HepG2 (cell line): ENCODE results near the gene KIR3DL2. TPM values are rescaled to one million over a fixed set of nuclear protein-coding genes. Genes with fewer than 3 reads are reported as not detected.

Experiments
- ATAC-seq: fragments of 200-7000 bp; cut with Tn5 transposase; 3 replicates; pipeline ENCODE4 v1.9.1; 2020; ENCODE audit warnings: mild to moderate bottlenecking, moderate library complexity
- BruUV-seq: library from RNA; stranded (reverse); fragments of 400-500 nt; replicated peaks from 2 replicates; lab custom pipeline; 2021; lab: Mats Ljungman, UMichigan
- CTCF ChIA-PET: fragments of 300-600 bp; formaldehyde crosslinking; extraction: SDS; loops from one replicate; lab custom pipeline; 2021; ENCODE audit warnings: low total read pairs, inconsistent platforms, low intra/inter-chr PET ratio; lab: Yijun Ruan, JAX
- POLR2A ChIA-PET: fragments of 350-600 bp; sonication (Branson Sonifier 250); formaldehyde crosslinking; loops from one replicate; lab custom pipeline; 2020; ENCODE audit warnings: antibody characterized with exemption, inconsistent platforms; lab: Yijun Ruan, JAX
- DNase-seq: peaks from one replicate; pipeline ENCODE4 v3.0.0-alpha.2; 2015; ENCODE audit warnings: low spot score
- FAIRE-seq: peaks from 3 replicates; lab custom pipeline; 2011; peaks lifted over from hg19 to GRCh38; lab: Jason Lieb, UNC
- H2AFZ ChIP-seq: one replicate; pipeline ENCODE4 v1.6.1; 2011; ENCODE audit warnings: low read length, inconsistent platforms
- H3K27ac ChIP-seq: fragments of 300-600 bp; 3 replicates; pipeline ENCODE4 v1.8.0; 2011; ENCODE audit warnings: mixed run types, mild to moderate bottlenecking, mixed read lengths, low read length, inconsistent platforms; ENCODE audit not compliant: insufficient read depth; ENCODE audit errors: extremely low read length
- H3K27me3 ChIP-seq, 2 experiments: fragments of 200-600 bp in 1 of 2; 2 replicates in 1 of 2; 3 replicates in 1 of 2; pipeline versions ENCODE4 v1.6.0 to v1.8.0; 2011; ENCODE audit warnings: low read length in 2 of 2, mild to moderate bottlenecking in 2 of 2, moderate library complexity in 2 of 2, inconsistent platforms in 1 of 2; ENCODE audit not compliant: insufficient read depth in 2 of 2, control insufficient read depth in 1 of 2
- H3K36me3 ChIP-seq, 2 experiments: fragments of 200-600 bp in 1 of 2; replicated peaks in 1 of 2; 2 replicates in 1 of 2; 3 replicates in 1 of 2; pipeline versions ENCODE4 v1.5.1 to v1.8.0; 2011; ENCODE audit warnings: low read length in 2 of 2, inconsistent platforms in 1 of 2; ENCODE audit not compliant: insufficient read depth in 2 of 2, control insufficient read depth in 1 of 2
- H3K4me1 ChIP-seq: 2 replicates; pipeline ENCODE4 v1.5.1; 2012; ENCODE audit warnings: low read length, inconsistent platforms; ENCODE audit not compliant: insufficient read depth
- H3K4me2 ChIP-seq: 2 replicates; pipeline ENCODE4 v1.6.0; 2011; ENCODE audit warnings: low read depth, low read length, inconsistent platforms
- H3K4me3 ChIP-seq, 3 experiments: fragments of 200-600 bp in 1 of 3; sonication (generic), shearing (Covaris generic) in 1 of 3; replicated peaks in 1 of 3; 2 replicates each; pipeline ENCODE4 v1.5.1; 2011 to 2016; ENCODE audit warnings: low read length in 3 of 3, inconsistent platforms in 2 of 3, low read depth in 2 of 3, mild to moderate bottlenecking in 2 of 3, control low read depth in 1 of 3, mixed read lengths in 1 of 3; ENCODE audit not compliant: insufficient read depth in 1 of 3
- H3K79me2 ChIP-seq: one replicate; pipeline ENCODE4 v1.6.1; 2011; ENCODE audit warnings: low read length, inconsistent platforms; ENCODE audit not compliant: insufficient read depth
- H3K9ac ChIP-seq: 2 replicates; pipeline ENCODE4 v1.6.0; 2011; ENCODE audit warnings: mild to moderate bottlenecking, low read depth, low read length, inconsistent platforms; ENCODE audit not compliant: insufficient read depth
- H3K9me3 ChIP-seq: 2 replicates; pipeline ENCODE4 v1.5.1; 2012; ENCODE audit warnings: mild to moderate bottlenecking, low read length
- H4K20me1 ChIP-seq: 2 replicates; pipeline ENCODE4 v1.6.0; 2011; ENCODE audit warnings: inconsistent platforms, mild to moderate bottlenecking, low read length, moderate library complexity; ENCODE audit not compliant: insufficient read depth
- EZH2 ChIP-seq: conservative IDR thresholded peaks from 2 replicates; pipeline ENCODE4 v1.6.1; 2012; ENCODE audit warnings: mild to moderate bottlenecking, low read depth, low read length, moderate library complexity
- IKZF1 ChIP-seq: fragments of 450-650 bp; IDR thresholded peaks from 2 replicates; pipeline ENCODE4 v1.7.1; 2016
- KDM4B ChIP-seq: sonication (generic); formaldehyde crosslinking; IDR thresholded peaks from 2 replicates; pipeline ENCODE4 v1.4.0; 2020; ENCODE audit warnings: missing genetic modification reagents
- MAFF ChIP-seq: IDR thresholded peaks from 2 replicates; pipeline ENCODE4 v1.6.1; 2011; ENCODE audit warnings: low read depth, low read length, improper control_type of control experiment
- MAFK ChIP-seq, 2 experiments: IDR thresholded peaks in 1 of 2; conservative IDR thresholded peaks in 1 of 2; 2 replicates each; pipeline ENCODE4 v1.6.1; 2011; ENCODE audit warnings: improper control_type of control experiment in 2 of 2, low read length in 2 of 2
- NR3C1 ChIP-seq: sonication (generic); formaldehyde crosslinking; IDR thresholded peaks from 2 replicates; pipeline ENCODE4 v1.4.0; 2020; ENCODE audit warnings: missing genetic modification reagents
- PRMT3 ChIP-seq: sonication (generic); formaldehyde crosslinking; IDR thresholded peaks from 2 replicates; pipeline ENCODE4 v1.8.1; 2022; ENCODE audit warnings: low read depth, mild to moderate bottlenecking, moderate library complexity, missing genetic modification reagents, borderline replicate concordance
- ZNF577 ChIP-seq: sonication (generic); formaldehyde crosslinking; IDR thresholded peaks from 2 replicates; pipeline ENCODE4 v1.4.0; 2020; ENCODE audit warnings: mild to moderate bottlenecking, low read depth, missing genetic modification reagents, borderline replicate concordance
- ZNF703 ChIP-seq: sonication (generic); formaldehyde crosslinking; IDR thresholded peaks from 2 replicates; pipeline ENCODE4 v1.5.1; 2020; ENCODE audit warnings: missing genetic modification reagents, mild to moderate bottlenecking, moderate library complexity, borderline replicate concordance
- ZNF75D ChIP-seq: sonication (generic); formaldehyde crosslinking; IDR thresholded peaks from 2 replicates; pipeline ENCODE4 v1.8.1; 2023; ENCODE audit warnings: missing genetic modification reagents, mild to moderate bottlenecking, borderline replicate concordance
- ZNF775 ChIP-seq: sonication (generic); formaldehyde crosslinking; IDR thresholded peaks from 2 replicates; pipeline ENCODE4 v1.4.0; 2020; ENCODE audit warnings: missing genetic modification reagents, mild to moderate bottlenecking, moderate library complexity, borderline replicate concordance
- WGBS: methylation state at CpG from one replicate; pipeline ENCODE4 v1.1.6; 2017; ENCODE audit warnings: low lambda C conversion rate; 5-methylcytosine and 5-hydroxymethylcytosine counted together
- in situ Hi-C: cut with HindIII; loops from 2 replicates; pipeline ENCODE4 v1.10.0; 2017; ENCODE audit warnings: low pct_unique_long_range_greater_than_20kb; ENCODE audit not compliant: extremely low pct_ligation_motif_present
- intact Hi-C: fragments of 100-400 bp; cut with micrococcal nuclease; formaldehyde crosslinking; loops from one replicate; pipeline ENCODE4 v1.10.0; 2022; ENCODE audit not compliant: unreplicated experiment
- polyA plus RNA-seq, 8 experiments: library from polyadenylated mRNA; depleted of rRNA in 3 of 8; stranded (reverse) in 7 of 8; unstranded in 1 of 8; fragments of >200 nt; fragmentation: Illumina TruSeq in 4 of 8; extraction: Trizol in 4 of 8; gene quantifications; 2 replicates each; pipeline versions ENCODE4 v1.2.1 to v1.2.3, GENCODE V29; 2011 to 2016; ENCODE audit warnings: low read depth in 4 of 8, missing spikeins in 1 of 8, mixed read lengths in 1 of 8; ENCODE audit not compliant: insufficient read depth in 1 of 8
- total RNA-seq, 5 experiments: library from RNA; depleted of rRNA; stranded (reverse); fragments of >200 nt; fragmentation: Illumina TruSeq; extraction: Trizol; gene quantifications; 2 replicates each; pipeline ENCODE4 v1.2.3, GENCODE V29; 2016; ENCODE audit warnings: low read depth in 1 of 5
- TF ChIP-seq, protein P1 (sequence below): sonication (generic); formaldehyde crosslinking; IDR thresholded peaks from 2 replicates; pipeline ENCODE4 v1.4.0; 2020; ENCODE audit warnings: missing genetic modification reagents
- TF ChIP-seq, protein P2 (sequence below): sonication (generic); formaldehyde crosslinking; IDR thresholded peaks from 2 replicates; pipeline ENCODE4 v1.4.0; 2020; ENCODE audit warnings: missing genetic modification reagents
- TF ChIP-seq, protein P3 (sequence below): IDR thresholded peaks from 2 replicates; pipeline ENCODE4 v1.6.1; 2012; ENCODE audit warnings: low read depth, low read length, improper control_type of control experiment
- TF ChIP-seq, protein P4 (sequence below): sonication (generic); formaldehyde crosslinking; IDR thresholded peaks from 2 replicates; pipeline ENCODE4 v1.4.0; 2020; ENCODE audit warnings: missing genetic modification reagents, mild to moderate bottlenecking, borderline replicate concordance

KIR3DL2 gene
- total and polyA plus RNA-seq, 2 of the 13 experiments (the other 11 are each of a cell fraction or from before 2014, with no cell fraction given): not detected

DNA sequence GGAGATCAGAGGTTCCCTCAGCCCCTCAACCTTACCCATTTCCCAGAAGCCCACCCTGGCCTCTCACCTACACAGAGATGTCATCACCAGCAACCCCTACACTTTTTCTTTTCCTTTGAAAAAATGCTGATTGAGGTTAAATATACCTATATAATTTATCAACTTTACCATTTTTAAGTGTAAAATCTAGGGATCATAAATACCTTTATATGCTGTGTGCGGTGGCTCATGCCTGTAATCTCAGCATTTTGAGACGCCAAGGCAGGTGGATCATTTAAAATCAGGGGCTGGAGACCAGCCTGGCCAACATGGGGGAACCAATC, 43.8 kb upstream of the KIR3DL2 start:
- Histone ChIP-seq H3K27ac (no peak overlapping the region), H3K9ac (no peak overlapping the region), H3K4me3 (no peak overlapping the region), H3K4me1 (no peaks in the 10 kb centered on the region), H2AFZ (no peak overlapping the region), H3K79me2 (no peaks in the 10 kb centered on the region), H3K9me3 (no peaks in the 10 kb centered on the region), H4K20me1 (no peaks in the 10 kb centered on the region), H3K36me3 (no peaks in the 10 kb centered on the region), H3K4me2 (no peak overlapping the region), H3K27me3 (peaks cover 0 to 2% of the 10 kb centered on the region in 2 experiments; a peak in 1 of 5 replicates)
- POLR2A ChIA-PET: no interaction called here
- CTCF ChIA-PET: no interaction called here
- 17% methylated on average over 2 of the region's 2 CpGs for WGBS
- ATAC-seq: no peak
- no peak for DNase-seq
- BruUV-seq: no TSS peak
- intact Hi-C loops: no loop called here
- FAIRE-seq: no peak
- in situ Hi-C loops: no loop called here
- TF ChIP-seq, protein P1, sequence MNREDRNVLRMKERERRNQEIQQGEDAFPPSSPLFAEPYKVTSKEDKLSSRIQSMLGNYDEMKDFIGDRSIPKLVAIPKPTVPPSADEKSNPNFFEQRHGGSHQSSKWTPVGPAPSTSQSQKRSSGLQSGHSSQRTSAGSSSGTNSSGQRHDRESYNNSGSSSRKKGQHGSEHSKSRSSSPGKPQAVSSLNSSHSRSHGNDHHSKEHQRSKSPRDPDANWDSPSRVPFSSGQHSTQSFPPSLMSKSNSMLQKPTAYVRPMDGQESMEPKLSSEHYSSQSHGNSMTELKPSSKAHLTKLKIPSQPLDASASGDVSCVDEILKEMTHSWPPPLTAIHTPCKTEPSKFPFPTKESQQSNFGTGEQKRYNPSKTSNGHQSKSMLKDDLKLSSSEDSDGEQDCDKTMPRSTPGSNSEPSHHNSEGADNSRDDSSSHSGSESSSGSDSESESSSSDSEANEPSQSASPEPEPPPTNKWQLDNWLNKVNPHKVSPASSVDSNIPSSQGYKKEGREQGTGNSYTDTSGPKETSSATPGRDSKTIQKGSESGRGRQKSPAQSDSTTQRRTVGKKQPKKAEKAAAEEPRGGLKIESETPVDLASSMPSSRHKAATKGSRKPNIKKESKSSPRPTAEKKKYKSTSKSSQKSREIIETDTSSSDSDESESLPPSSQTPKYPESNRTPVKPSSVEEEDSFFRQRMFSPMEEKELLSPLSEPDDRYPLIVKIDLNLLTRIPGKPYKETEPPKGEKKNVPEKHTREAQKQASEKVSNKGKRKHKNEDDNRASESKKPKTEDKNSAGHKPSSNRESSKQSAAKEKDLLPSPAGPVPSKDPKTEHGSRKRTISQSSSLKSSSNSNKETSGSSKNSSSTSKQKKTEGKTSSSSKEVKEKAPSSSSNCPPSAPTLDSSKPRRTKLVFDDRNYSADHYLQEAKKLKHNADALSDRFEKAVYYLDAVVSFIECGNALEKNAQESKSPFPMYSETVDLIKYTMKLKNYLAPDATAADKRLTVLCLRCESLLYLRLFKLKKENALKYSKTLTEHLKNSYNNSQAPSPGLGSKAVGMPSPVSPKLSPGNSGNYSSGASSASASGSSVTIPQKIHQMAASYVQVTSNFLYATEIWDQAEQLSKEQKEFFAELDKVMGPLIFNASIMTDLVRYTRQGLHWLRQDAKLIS (CRISPR knock-in tag): no peak
- TF ChIP-seq MAFF (peak; percentile 33; the same call in 1 of the 2 replicates), PRMT3 (CRISPR knock-in tag) (no peak), ZNF703 (CRISPR knock-in tag) (no peak), ZNF75D (CRISPR knock-in tag) (no peak), ZNF577 (CRISPR knock-in tag) (no peak), ZNF775 (CRISPR knock-in tag) (no peak), IKZF1 (no peak), KDM4B (CRISPR knock-in tag) (no peak), NR3C1 (CRISPR knock-in tag) (no peak), MAFK (conservative IDR thresholded peaks at IDR 0.05 in 1 of 2, IDR thresholded peaks at IDR 0.05 in 1 of 2; ENCODE audit: low read length in 2 of 2) (peak; percentile 42 to 61; a peak in 3 of 4 replicates), EZH2 (no peak)
- TF ChIP-seq, protein P2, sequence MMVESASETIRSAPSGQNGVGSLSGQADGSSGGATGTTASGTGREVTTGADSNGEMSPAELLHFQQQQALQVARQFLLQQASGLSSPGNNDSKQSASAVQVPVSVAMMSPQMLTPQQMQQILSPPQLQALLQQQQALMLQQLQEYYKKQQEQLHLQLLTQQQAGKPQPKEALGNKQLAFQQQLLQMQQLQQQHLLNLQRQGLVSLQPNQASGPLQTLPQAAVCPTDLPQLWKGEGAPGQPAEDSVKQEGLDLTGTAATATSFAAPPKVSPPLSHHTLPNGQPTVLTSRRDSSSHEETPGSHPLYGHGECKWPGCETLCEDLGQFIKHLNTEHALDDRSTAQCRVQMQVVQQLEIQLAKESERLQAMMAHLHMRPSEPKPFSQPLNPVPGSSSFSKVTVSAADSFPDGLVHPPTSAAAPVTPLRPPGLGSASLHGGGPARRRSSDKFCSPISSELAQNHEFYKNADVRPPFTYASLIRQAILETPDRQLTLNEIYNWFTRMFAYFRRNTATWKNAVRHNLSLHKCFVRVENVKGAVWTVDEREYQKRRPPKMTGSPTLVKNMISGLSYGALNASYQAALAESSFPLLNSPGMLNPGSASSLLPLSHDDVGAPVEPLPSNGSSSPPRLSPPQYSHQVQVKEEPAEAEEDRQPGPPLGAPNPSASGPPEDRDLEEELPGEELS: no peak
- TF ChIP-seq, protein P3, sequence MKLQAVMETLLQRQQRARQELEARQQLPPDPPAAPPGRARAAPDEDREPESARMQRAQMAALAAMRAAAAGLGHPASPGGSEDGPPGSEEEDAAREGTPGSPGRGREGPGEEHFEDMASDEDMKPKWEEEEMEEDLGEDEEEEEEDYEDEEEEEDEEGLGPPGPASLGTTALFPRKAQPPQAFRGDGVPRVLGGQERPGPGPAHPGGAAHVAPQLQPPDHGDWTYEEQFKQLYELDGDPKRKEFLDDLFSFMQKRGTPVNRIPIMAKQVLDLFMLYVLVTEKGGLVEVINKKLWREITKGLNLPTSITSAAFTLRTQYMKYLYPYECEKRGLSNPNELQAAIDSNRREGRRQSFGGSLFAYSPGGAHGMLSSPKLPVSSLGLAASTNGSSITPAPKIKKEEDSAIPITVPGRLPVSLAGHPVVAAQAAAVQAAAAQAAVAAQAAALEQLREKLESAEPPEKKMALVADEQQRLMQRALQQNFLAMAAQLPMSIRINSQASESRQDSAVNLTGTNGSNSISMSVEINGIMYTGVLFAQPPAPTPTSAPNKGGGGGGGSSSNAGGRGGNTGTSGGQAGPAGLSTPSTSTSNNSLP: no peak
- TF ChIP-seq, protein P4, sequence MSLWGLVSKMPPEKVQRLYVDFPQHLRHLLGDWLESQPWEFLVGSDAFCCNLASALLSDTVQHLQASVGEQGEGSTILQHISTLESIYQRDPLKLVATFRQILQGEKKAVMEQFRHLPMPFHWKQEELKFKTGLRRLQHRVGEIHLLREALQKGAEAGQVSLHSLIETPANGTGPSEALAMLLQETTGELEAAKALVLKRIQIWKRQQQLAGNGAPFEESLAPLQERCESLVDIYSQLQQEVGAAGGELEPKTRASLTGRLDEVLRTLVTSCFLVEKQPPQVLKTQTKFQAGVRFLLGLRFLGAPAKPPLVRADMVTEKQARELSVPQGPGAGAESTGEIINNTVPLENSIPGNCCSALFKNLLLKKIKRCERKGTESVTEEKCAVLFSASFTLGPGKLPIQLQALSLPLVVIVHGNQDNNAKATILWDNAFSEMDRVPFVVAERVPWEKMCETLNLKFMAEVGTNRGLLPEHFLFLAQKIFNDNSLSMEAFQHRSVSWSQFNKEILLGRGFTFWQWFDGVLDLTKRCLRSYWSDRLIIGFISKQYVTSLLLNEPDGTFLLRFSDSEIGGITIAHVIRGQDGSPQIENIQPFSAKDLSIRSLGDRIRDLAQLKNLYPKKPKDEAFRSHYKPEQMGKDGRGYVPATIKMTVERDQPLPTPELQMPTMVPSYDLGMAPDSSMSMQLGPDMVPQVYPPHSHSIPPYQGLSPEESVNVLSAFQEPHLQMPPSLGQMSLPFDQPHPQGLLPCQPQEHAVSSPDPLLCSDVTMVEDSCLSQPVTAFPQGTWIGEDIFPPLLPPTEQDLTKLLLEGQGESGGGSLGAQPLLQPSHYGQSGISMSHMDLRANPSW (CRISPR knock-in tag): no peak
